MM.1S (cell line): ENCODE data around the gene CA4.
"Not testable (repeated sequence)": the region's sequence is repeated elsewhere in the genome, so short reads cannot be mapped to it uniquely, and the experiment has no call there.

Source experiments
- DNase-seq: peaks from one replicate; pipeline ENCODE4 v3.0.0-alpha.2; 2015
- H2AFZ ChIP-seq: fragments of 300-600 bp; sonication (generic); 2 replicates; pipeline ENCODE4 v1.6.0; 2016; ENCODE audit warnings: antibody characterized with exemption, low read length
- H3F3A ChIP-seq: fragments of 300-600 bp; sonication (generic); 2 replicates; pipeline ENCODE4 v1.6.1; 2016; ENCODE audit warnings: mild to moderate bottlenecking, antibody characterized with exemption, low read length, moderate library complexity, mixed read lengths; ENCODE audit not compliant: insufficient read depth
- H3K27ac ChIP-seq: fragments of 300-600 bp; sonication (generic); 2 replicates; pipeline ENCODE4 v1.5.1; 2016; ENCODE audit warnings: mild to moderate bottlenecking, low read length
- H3K27me3 ChIP-seq: fragments of 300-600 bp; sonication (generic); replicated peaks from 2 replicates; pipeline ENCODE4 v1.6.0; 2016; ENCODE audit warnings: low read length; ENCODE audit not compliant: insufficient read depth
- H3K36me3 ChIP-seq: fragments of 300-600 bp; sonication (generic); replicated peaks from 2 replicates; pipeline ENCODE4 v1.6.1; 2016; ENCODE audit warnings: mild to moderate bottlenecking, low read length, mixed read lengths; ENCODE audit not compliant: insufficient read depth
- H3K4me1 ChIP-seq: fragments of 300-600 bp; sonication (generic); 2 replicates; pipeline ENCODE4 v1.6.1; 2016; ENCODE audit warnings: low read length, mixed read lengths
- H3K4me2 ChIP-seq: fragments of 300-600 bp; sonication (generic); 2 replicates; pipeline ENCODE4 v1.6.0; 2016; ENCODE audit warnings: low read depth, low read length
- H3K4me3 ChIP-seq: fragments of 300-600 bp; sonication (generic); 2 replicates; pipeline ENCODE4 v1.5.1; 2016; ENCODE audit warnings: low read length, mixed read lengths
- H3K79me2 ChIP-seq: fragments of 300-600 bp; sonication (generic); 2 replicates; pipeline ENCODE4 v1.6.1; 2016; ENCODE audit warnings: mixed run types, low read length, mixed read lengths
- H3K9ac ChIP-seq: fragments of 300-600 bp; sonication (generic); 2 replicates; pipeline ENCODE4 v1.6.1; 2016; ENCODE audit warnings: low read length, mixed read lengths
- H3K9me2 ChIP-seq: fragments of 300-600 bp; sonication (generic); replicated peaks from 2 replicates; pipeline ENCODE4 v1.6.1; 2016; ENCODE audit warnings: mild to moderate bottlenecking, low read length, mixed read lengths; ENCODE audit not compliant: insufficient read depth
- H3K9me3 ChIP-seq: fragments of 300-600 bp; sonication (generic); replicated peaks from 2 replicates; pipeline ENCODE4 v1.6.1; 2016; ENCODE audit warnings: mild to moderate bottlenecking, low read length, mixed read lengths; ENCODE audit not compliant: insufficient read depth
- H4K20me1 ChIP-seq: fragments of 300-600 bp; sonication (generic); 2 replicates; pipeline ENCODE4 v1.6.1; 2016; ENCODE audit warnings: mild to moderate bottlenecking, low read length, moderate library complexity, mixed read lengths; ENCODE audit not compliant: insufficient read depth
- EZH2 ChIP-seq: fragments of 300-600 bp; sonication (generic); optimal IDR thresholded peaks from 2 replicates; pipeline ENCODE3; 2017; ENCODE audit warnings: low read depth, mild to moderate bottlenecking, antibody characterized with exemption, low read length, mixed read lengths
- EZH2phosphoT487 ChIP-seq: fragments of 300-600 bp; sonication (generic); IDR thresholded peaks from 2 replicates; pipeline ENCODE4 v1.6.1; 2018; ENCODE audit warnings: antibody characterized with exemption, low read length
- TF ChIP-seq, protein P1 (sequence below): fragments of 300-600 bp; sonication (generic); IDR thresholded peaks from 2 replicates; pipeline ENCODE4 v1.5.1; 2016; ENCODE audit warnings: antibody characterized with exemption, low read length, mixed read lengths

The CA4 gene

DNA sequence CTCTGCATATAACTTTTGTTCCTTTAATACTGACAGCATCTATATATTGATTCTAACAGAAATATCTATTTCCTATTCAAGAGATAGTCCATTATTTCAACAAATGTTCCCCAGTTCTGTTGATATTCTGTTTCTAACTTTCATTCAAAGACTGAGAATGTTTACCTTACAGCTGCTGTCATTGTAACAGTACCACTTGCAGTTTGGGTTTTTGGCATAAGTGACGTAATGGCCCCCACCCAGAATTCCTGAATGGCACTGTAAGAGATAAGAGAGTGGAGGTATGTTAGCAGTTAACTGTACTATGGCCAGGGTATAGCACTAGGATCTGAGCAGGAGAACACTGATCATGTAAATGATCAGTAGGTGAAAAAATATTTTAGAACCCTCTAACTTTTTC, 30.6 kb downstream of the CA4 start:
- not testable (repeated sequence) for H3F3A ChIP-seq, H3K4me1 ChIP-seq, H3K27ac ChIP-seq, H3K4me2 ChIP-seq, H4K20me1 ChIP-seq, H3K9me3 ChIP-seq, H2AFZ ChIP-seq, H3K36me3 ChIP-seq, H3K9me2 ChIP-seq, H3K4me3 ChIP-seq, H3K9ac ChIP-seq, H3K27me3 ChIP-seq, H3K79me2 ChIP-seq, DNase-seq

DNA sequence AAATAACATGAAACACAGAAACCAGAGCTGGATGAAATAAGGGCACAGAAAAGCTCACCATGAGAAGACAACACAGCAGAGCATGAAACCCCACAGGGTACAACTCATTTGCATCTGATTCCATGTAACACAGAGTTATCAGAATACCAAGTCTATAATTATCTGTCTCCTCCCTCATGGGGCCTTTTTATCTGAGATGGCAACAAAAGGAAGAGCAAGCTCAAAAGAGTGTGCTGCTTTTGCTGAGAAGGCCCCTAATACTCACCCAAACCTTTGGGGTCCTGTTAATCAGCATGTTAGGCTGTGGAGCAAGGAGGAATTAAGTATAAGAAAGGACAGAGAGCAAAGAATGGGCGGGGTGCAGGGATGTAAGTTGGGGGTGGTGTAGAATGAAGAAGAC, 36.6 kb downstream of the CA4 start:
- not testable (repeated sequence) for H3K36me3 ChIP-seq, H3K9me3 ChIP-seq, H3K79me2 ChIP-seq, H3K4me1 ChIP-seq, H3F3A ChIP-seq, H3K9ac ChIP-seq, DNase-seq, H3K4me3 ChIP-seq, H2AFZ ChIP-seq, H3K27me3 ChIP-seq, H3K9me2 ChIP-seq, H4K20me1 ChIP-seq, H3K4me2 ChIP-seq, H3K27ac ChIP-seq

DNA sequence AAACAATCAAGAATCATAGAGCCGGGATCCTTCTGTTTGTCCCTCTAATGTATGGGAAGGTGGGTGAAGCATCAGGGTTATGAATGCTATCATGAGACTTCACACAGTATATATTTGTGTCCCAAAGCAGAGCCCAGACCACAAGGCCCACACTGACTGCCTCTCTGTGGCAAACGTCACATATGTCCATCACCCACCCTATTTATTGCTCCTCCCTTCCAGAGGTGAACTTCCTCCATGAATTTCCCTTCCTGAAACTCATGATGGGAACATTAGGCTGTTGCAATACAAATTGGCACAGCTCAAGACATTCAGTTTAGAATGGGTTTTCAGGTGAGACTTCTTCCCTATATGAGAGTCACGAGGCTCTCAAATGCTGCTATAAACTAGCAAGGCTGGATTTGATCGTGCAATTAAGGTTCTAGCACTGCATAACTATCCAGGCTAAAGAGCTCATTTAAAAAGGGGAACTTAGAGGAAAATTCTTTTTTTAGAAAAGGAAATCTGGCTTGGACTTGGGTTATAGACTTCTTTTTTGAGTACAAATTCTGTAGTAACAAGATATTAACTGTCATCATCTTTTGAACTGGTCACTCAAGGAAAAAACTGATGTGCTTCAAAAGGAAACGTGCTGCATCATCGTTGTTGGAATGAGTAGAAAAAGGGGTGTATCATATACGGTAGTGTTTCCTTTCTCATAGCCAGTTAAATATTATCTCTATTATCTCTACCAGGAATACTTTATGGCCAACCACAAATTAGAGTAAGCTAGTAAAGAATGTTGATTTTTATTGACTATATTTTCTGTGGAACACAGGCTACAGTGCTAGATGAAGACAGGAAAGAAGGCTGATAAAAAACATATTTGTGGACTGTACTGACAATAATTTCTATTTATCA, 37.3 kb downstream of the CA4 start:
- H3K4me2 ChIP-seq, H4K20me1 ChIP-seq, H3K79me2 ChIP-seq, H3K27ac ChIP-seq, H3F3A ChIP-seq, H3K9me2 ChIP-seq, H3K9me3 ChIP-seq, H3K4me1 ChIP-seq, H3K27me3 ChIP-seq, H3K36me3 ChIP-seq, H3K4me3 ChIP-seq, H3K9ac ChIP-seq, DNase-seq, H2AFZ ChIP-seq: not testable (repeated sequence)

DNA sequence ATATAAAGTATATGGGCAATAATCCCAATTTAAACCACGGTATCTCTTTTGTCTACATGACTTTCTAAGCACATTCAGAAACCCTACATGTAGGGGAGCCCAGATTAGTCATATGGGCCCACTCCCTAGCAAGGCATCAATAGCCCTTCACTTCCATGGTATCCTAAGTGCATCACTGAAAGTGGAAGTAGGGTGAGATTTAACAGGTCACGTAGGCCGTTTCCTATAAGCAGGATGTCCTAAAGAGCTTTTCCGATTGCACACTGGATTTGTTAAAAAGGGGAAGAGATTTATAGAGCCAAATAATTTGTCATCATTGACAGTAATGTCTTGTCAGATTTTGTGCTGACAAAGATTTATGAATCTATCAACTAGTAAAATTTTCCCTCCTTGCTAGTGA, 39.0 kb downstream of the CA4 start:
- Histone ChIP-seq H3K4me2 (no peak overlapping the region), H4K20me1 (no peaks in the 10 kb centered on the region), H3K36me3 (no peaks in the 10 kb centered on the region), H3K9ac (no peak overlapping the region), H3F3A (no peaks in the 10 kb centered on the region), H3K4me1 (no peaks in the 10 kb centered on the region), H3K9me3 (no peaks in the 10 kb centered on the region), H3K27me3 (no peaks in the 10 kb centered on the region), H3K27ac (no peak overlapping the region), H3K79me2 (no peaks in the 10 kb centered on the region), H2AFZ (no peak overlapping the region), H3K4me3 (no peak overlapping the region), H3K9me2 (no peaks in the 10 kb centered on the region)
- DNase-seq, result no peak
- TF ChIP-seq EZH2, result no peak
- TF ChIP-seq EZH2phosphoT487, result no peak
- TF ChIP-seq, protein P1, sequence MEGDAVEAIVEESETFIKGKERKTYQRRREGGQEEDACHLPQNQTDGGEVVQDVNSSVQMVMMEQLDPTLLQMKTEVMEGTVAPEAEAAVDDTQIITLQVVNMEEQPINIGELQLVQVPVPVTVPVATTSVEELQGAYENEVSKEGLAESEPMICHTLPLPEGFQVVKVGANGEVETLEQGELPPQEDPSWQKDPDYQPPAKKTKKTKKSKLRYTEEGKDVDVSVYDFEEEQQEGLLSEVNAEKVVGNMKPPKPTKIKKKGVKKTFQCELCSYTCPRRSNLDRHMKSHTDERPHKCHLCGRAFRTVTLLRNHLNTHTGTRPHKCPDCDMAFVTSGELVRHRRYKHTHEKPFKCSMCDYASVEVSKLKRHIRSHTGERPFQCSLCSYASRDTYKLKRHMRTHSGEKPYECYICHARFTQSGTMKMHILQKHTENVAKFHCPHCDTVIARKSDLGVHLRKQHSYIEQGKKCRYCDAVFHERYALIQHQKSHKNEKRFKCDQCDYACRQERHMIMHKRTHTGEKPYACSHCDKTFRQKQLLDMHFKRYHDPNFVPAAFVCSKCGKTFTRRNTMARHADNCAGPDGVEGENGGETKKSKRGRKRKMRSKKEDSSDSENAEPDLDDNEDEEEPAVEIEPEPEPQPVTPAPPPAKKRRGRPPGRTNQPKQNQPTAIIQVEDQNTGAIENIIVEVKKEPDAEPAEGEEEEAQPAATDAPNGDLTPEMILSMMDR, result no peak

DNA sequence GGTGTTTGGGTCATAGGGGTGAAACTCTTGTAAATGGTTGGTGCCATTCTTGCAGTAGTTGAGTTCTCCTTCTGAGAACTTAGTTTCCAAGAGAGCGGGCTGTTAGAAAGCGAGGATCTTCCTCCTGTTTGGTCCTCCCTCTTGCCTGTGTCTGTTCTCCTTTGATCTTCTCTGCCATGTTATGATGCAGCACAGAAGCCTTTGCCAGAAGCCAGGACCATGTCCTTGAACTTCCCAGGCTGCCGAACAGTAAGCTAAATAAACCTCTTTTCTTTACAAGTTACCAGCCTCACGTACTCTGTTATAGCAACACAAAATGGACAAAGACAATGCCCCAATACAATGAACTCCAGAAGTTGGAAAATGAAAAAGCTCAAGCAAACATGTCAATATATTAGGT, 40.3 kb downstream of the CA4 start:
- not testable (repeated sequence) for H3K36me3 ChIP-seq, H3K9ac ChIP-seq

DNA sequence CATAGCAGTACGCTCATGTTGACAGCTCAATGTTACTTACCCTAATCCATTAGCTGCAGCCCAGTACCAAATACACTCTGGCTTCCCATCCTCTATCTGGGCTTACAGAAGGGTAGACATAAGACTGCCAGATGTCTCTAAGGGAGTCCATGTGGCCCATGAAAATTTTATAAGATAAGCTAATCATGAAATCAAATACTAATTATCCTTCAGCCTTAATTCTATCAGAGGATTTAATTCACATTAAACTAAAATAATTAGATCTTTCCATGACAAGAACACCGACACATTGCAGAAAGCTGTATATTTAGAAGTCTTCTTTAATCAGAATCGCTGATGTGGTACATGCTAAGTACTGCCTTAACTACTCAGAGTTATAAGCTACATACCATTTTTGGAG, 43.3 kb downstream of the CA4 start:
- H3K27me3 ChIP-seq, H3K4me2 ChIP-seq, H3K27ac ChIP-seq, H2AFZ ChIP-seq, H3F3A ChIP-seq, H3K4me3 ChIP-seq, H3K4me1 ChIP-seq, H3K36me3 ChIP-seq, H3K9me3 ChIP-seq, H3K79me2 ChIP-seq, DNase-seq, H3K9ac ChIP-seq, H4K20me1 ChIP-seq, H3K9me2 ChIP-seq: not testable (repeated sequence)

More for the DNA sequence above, 40.3 kb downstream of the CA4 start:
- not testable (repeated sequence) for H3K27ac ChIP-seq, H3F3A ChIP-seq, H3K9me3 ChIP-seq, H4K20me1 ChIP-seq, H3K4me3 ChIP-seq, H3K27me3 ChIP-seq, DNase-seq, H3K4me1 ChIP-seq, H3K79me2 ChIP-seq, H3K4me2 ChIP-seq, H3K9me2 ChIP-seq, H2AFZ ChIP-seq
